Hepatocyte (in vitro differentiated cells): ENCODE measurements around the gene HEXA.

Source experiments
- CTCF ChIP-seq: fragments of 200-600 bp; sonication (generic); IDR thresholded peaks from 2 replicates; pipeline ENCODE4 v1.5.1; 2016; ENCODE audit warnings: antibody characterized with exemption, mild to moderate bottlenecking; ENCODE audit not compliant: poor library complexity
- EZH2 ChIP-seq: fragments of 200-600 bp; sonication (generic); IDR thresholded peaks from 2 replicates; pipeline ENCODE4 v1.6.1; 2016; ENCODE audit warnings: antibody characterized with exemption, mild to moderate bottlenecking, borderline replicate concordance

GRCh38 chr15:72389231-72389630, 13.4 kb upstream of the HEXA start:
- TF ChIP-seq CTCF, result no peak
- TF ChIP-seq EZH2, result no peak
